ENCODE results near the gene SIRT2. TPM values are rescaled to one million over a fixed set of nuclear protein-coding genes. Genes with fewer than 3 reads are reported as not detected.

SIRT2 gene
- total RNA-seq, 1 donor from 2014 or later: 43.5 TPM

GRCh38 chr19:38928391-38929001 is 29.1 kb upstream of the SIRT2 start:
- TF ChIP-seq CTCF (conservative IDR thresholded peaks at IDR 0.05; ENCODE audit: low read depth, low read length): no peak
- no peak overlapping the region for H3K4me3 ChIP-seq (ENCODE audit: low read depth, low read length)
- no peak for DNase-seq (ENCODE audit: low read depth)

GRCh38 chr19:38924388-38924787 is 25.0 kb upstream of the SIRT2 start:
- no peak for DNase-seq (ENCODE audit: low read depth)
- H3K4me3 ChIP-seq (ENCODE audit: low read depth, low read length): no peak overlapping the region
- no peak for TF ChIP-seq CTCF (conservative IDR thresholded peaks at IDR 0.05; ENCODE audit: low read depth, low read length)

GRCh38 chr19:38922482-38922881 is 23.1 kb upstream of the SIRT2 start:
- DNase-seq (ENCODE audit: low read depth): no peak
- no peak overlapping the region for H3K4me3 ChIP-seq (ENCODE audit: low read depth, low read length)
- no peak for TF ChIP-seq CTCF (conservative IDR thresholded peaks at IDR 0.05; ENCODE audit: low read depth, low read length)

- no peak overlapping the region for H3K4me3 ChIP-seq (ENCODE audit: low read depth, low read length)
- no peak for TF ChIP-seq CTCF (conservative IDR thresholded peaks at IDR 0.05; ENCODE audit: low read depth, low read length)
- DNase-seq (ENCODE audit: low read depth): no peak
Measured at GRCh38 chr19:38921420-38922274, 22.2 kb upstream of the SIRT2 start.

GRCh38 chr19:38920602-38921419 is 21.4 kb upstream of the SIRT2 start:
- TF ChIP-seq CTCF (conservative IDR thresholded peaks at IDR 0.05; ENCODE audit: low read depth, low read length): no peak
- DNase-seq (ENCODE audit: low read depth): no peak
- no peak overlapping the region for H3K4me3 ChIP-seq (ENCODE audit: low read depth, low read length)

GRCh38 chr19:38919837-38920601 is 20.6 kb upstream of the SIRT2 start:
- DNase-seq (ENCODE audit: low read depth): no peak
- H3K4me3 ChIP-seq (ENCODE audit: low read depth, low read length): no peak overlapping the region
- no peak for TF ChIP-seq CTCF (conservative IDR thresholded peaks at IDR 0.05; ENCODE audit: low read depth, low read length)

Measured in epithelial cell of proximal tubule (primary cell).